A673 (cell line): Measurements from ENCODE around the gene LMTK2. TPM values are rescaled to one million over a fixed set of nuclear protein-coding genes. Genes with fewer than 3 reads are reported as not detected.
"Not testable (repeated sequence)": the region's sequence is repeated elsewhere in the genome, so short reads cannot be mapped to it uniquely, and the experiment has no call there.

Experiments used
- BruUV-seq: library from RNA; stranded (reverse); fragments of 400-500 nt; replicated peaks from 2 replicates; lab custom pipeline; 2021; lab: Mats Ljungman, UMichigan
- CTCF ChIA-PET: fragments of 300-600 bp; sonication (Branson Sonifier 250); formaldehyde crosslinking; loops from one replicate; lab custom pipeline; 2022; ENCODE audit warnings: antibody characterized with exemption; lab: Charles Lee
- POLR2A ChIA-PET: fragments of 300-600 bp; sonication (Branson Sonifier 250); formaldehyde crosslinking; loops from one replicate; lab custom pipeline; 2022; ENCODE audit warnings: antibody characterized with exemption; ENCODE audit not compliant: low non-redundant PET; lab: Charles Lee
- DNase-seq: peaks from one replicate; pipeline ENCODE4 v3.0.0-alpha.2; 2015; ENCODE audit warnings: low spot score
- H3K27ac ChIP-seq: fragments of 200-600 bp; sonication (generic); 2 replicates; pipeline ENCODE4 v1.5.1; 2016; ENCODE audit warnings: mixed run types, low read depth, mild to moderate bottlenecking, mixed read lengths, antibody characterized with exemption, low read length; ENCODE audit not compliant: poor library complexity, severe bottlenecking
- H3K27me3 ChIP-seq: fragments of 200-600 bp; sonication (generic); replicated peaks from 2 replicates; pipeline ENCODE4 v1.6.1; 2017; ENCODE audit warnings: mixed run types, low read depth, mild to moderate bottlenecking, mixed read lengths, antibody characterized with exemption, low read length; ENCODE audit not compliant: insufficient read depth, poor library complexity
- H3K36me3 ChIP-seq: fragments of 200-600 bp; sonication (generic); 2 replicates; pipeline ENCODE4 v1.6.1; 2016; ENCODE audit warnings: mixed run types, mild to moderate bottlenecking, mixed read lengths, antibody characterized with exemption, low read length; ENCODE audit not compliant: insufficient read depth, poor library complexity, severe bottlenecking
- H3K4me1 ChIP-seq: fragments of 200-600 bp; sonication (generic); 2 replicates; pipeline ENCODE4 v1.6.1; 2017; ENCODE audit warnings: mixed run types, mild to moderate bottlenecking, mixed read lengths, antibody characterized with exemption, low read length; ENCODE audit not compliant: insufficient read depth, poor library complexity, severe bottlenecking
- H3K4me3 ChIP-seq: fragments of 200-600 bp; sonication (generic); 2 replicates; pipeline ENCODE4 v1.5.1; 2016; ENCODE audit warnings: low read depth, mixed run types, mild to moderate bottlenecking, mixed read lengths, low read length; ENCODE audit not compliant: poor library complexity, severe bottlenecking
- H3K9me3 ChIP-seq: fragments of 200-600 bp; sonication (generic); 2 replicates; pipeline ENCODE4 v1.6.1; 2016; ENCODE audit warnings: mixed run types, low read depth, mild to moderate bottlenecking, mixed read lengths, antibody characterized with exemption, low read length; ENCODE audit not compliant: poor library complexity, severe bottlenecking
- CTCF ChIP-seq: fragments of 300-800, 200-600 bp; sonication (generic); conservative IDR thresholded peaks from 2 replicates; pipeline ENCODE4 v1.5.1; 2017; ENCODE audit warnings: low read depth, mild to moderate bottlenecking, antibody characterized with exemption, low read length, moderate library complexity, mixed read lengths
- EZH2 ChIP-seq: fragments of 200-600 bp; sonication (generic); IDR thresholded peaks from 2 replicates; pipeline ENCODE4 v1.6.1; 2017; ENCODE audit warnings: borderline replicate concordance, low read depth, mild to moderate bottlenecking, mixed read lengths, antibody characterized with exemption, low read length; ENCODE audit not compliant: poor library complexity, severe bottlenecking
- intact Hi-C: fragments of 100-400 bp; cut with micrococcal nuclease; formaldehyde crosslinking; loops from one replicate; pipeline ENCODE4 v1.10.0; 2022; ENCODE audit not compliant: unreplicated experiment
- total RNA-seq: library from RNA; stranded (reverse); gene quantifications from 2 replicates; pipeline ENCODE4 v1.2.3, GENCODE V29; 2021

LMTK2 gene
- total RNA-seq, 1 experiment from 2014 or later = 20.6 TPM

DNA sequence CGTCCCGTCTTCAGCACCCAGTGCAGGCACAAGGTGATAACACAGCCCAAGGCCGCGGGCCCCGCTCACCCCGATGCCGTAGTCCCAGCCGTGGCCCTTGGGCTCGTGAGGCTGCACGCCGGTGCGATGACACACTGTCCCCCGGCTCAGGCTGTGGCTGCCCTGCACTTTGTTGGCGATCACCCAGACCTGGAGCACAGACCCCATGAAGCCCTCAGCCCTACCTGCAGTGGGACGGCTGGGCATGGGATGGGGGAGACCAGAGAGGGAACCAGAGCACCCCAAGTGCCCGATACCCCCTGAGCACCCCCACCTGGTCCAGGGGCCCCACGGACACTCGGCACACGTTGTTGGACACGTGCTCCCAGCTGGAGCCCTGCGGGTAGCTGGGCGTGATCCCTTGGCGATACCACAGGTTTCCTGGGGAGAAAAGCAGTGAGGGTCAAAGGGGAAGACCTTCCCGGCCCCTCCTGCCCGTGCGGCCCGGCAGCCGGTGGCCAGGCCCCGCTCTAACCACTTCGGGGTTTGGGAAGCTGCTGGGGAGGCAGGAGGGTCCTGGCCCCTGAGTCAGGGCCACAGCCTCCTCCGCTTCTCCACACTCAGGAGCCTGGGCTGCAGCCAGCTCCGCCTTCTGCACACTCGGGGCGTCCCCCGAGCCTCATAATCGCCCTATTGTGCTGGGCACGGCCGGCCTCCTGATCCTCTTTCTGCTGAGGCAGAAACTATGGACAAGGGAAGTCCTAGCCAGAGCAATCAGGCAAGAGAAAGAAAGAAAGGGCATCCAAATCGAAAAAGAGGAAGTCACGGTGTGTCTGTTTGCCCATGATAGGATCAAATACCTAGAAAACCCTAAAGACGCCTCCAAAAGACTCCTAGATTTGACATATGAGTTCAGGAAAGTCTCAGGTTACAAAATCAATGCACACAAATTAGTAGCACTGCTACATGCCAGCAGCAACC is 111.2 kb downstream of the LMTK2 start:
- no peak overlapping the region for H3K27ac ChIP-seq
- DNase-seq = no peak
- H3K4me3 ChIP-seq = no peak overlapping the region
- ChIA-PET CTCF (no interaction called here), POLR2A (no interaction called here)
- no TSS peak for BruUV-seq
- no peaks in the 10 kb centered on the region for H3K4me1 ChIP-seq
- H3K9me3 ChIP-seq = no peaks in the 10 kb centered on the region
- intact Hi-C loops = no loop called here
- TF ChIP-seq EZH2 = no peak
- TF ChIP-seq CTCF = no peak
- no peaks in the 10 kb centered on the region for H3K27me3 ChIP-seq
- no peaks in the 10 kb centered on the region for H3K36me3 ChIP-seq

DNA sequence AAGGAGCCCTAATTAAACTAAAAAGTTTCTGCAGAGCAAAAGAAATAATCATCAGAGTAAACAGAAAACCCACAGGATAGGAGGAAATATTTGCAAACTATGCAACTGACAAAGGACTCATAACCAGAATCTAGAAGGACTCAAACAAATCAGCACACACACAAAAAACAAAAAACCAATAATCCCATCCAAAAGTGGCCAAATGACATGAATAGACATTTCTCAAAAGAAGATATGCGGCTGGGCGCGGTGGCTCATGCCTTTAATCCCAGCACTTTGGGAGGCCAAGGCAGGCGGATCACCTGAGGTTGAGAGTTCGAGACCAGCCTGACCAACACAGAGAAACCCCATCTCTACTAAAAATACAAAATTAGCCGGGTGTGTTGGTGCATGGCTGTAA is 112.7 kb downstream of the LMTK2 start:
- POLR2A ChIA-PET, H3K4me3 ChIP-seq, H3K27ac ChIP-seq, CTCF ChIA-PET, H3K36me3 ChIP-seq, BruUV-seq, H3K27me3 ChIP-seq, H3K4me1 ChIP-seq, intact Hi-C loops, DNase-seq, H3K9me3 ChIP-seq: not testable (repeated sequence)

DNA sequence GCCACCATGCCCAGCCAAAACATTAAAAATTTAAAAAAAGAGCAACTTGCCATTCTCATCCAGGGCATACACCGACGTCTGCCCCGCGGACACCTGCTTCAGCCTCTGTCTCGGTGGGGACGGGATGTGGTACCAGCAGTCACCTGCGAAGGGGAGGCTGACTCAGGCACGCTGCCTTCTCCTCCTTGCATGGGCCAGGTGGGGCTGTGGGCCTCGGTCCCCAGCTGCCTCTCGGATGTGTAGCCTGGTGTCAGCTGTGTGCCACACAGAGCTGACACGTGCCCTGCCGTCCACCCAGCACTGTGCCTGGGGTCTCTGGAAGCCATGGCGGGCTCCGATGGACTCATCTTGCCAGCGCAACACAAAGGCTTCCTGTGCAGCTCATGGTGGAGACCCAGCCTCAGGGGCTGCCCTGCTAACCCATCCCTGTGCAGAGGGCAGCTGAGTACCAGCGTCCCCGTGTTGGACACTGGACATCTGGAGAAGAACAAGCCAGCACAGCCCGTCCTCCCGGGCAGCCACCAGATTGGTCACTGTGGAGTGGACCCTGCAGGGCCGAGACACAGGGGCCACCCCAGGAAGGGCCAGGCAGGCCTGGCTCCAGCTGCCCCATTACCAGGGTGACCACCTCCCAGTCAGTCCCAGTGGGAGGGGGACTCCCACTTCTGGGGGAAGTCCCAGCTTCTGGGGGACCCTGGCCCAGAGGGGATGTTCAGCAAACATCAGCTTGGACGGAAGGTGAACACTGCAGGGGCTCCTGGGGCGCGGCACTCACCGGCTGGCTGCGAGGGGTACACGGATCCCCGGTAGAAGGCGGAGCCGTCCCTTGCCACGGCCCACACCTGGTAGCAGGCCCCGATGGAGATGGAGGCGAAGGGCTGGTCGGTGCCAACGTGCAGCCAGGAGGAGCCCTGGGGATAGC is 115.2 kb downstream of the LMTK2 start:
- Histone ChIP-seq H3K27ac (no peak overlapping the region), H3K27me3 (no peaks in the 10 kb centered on the region), H3K36me3 (no peaks in the 10 kb centered on the region), H3K4me1 (no peaks in the 10 kb centered on the region), H3K9me3 (no peaks in the 10 kb centered on the region), H3K4me3 (no peak overlapping the region)
- BruUV-seq = no TSS peak
- DNase-seq = no peak
- POLR2A ChIA-PET = no interaction called here
- TF ChIP-seq CTCF (no peak), EZH2 (no peak)
- CTCF ChIA-PET = no interaction called here
- intact Hi-C loops = no loop called here
